SKM-1 (cell line): ENCODE results near the gene IQSEC1.

Experiments used
- DNase-seq: peaks from one replicate; lab custom pipeline; 2025; ENCODE audit not compliant: unreplicated experiment; lab: John Stamatoyannopoulos, UW

The IQSEC1 gene

DNA sequence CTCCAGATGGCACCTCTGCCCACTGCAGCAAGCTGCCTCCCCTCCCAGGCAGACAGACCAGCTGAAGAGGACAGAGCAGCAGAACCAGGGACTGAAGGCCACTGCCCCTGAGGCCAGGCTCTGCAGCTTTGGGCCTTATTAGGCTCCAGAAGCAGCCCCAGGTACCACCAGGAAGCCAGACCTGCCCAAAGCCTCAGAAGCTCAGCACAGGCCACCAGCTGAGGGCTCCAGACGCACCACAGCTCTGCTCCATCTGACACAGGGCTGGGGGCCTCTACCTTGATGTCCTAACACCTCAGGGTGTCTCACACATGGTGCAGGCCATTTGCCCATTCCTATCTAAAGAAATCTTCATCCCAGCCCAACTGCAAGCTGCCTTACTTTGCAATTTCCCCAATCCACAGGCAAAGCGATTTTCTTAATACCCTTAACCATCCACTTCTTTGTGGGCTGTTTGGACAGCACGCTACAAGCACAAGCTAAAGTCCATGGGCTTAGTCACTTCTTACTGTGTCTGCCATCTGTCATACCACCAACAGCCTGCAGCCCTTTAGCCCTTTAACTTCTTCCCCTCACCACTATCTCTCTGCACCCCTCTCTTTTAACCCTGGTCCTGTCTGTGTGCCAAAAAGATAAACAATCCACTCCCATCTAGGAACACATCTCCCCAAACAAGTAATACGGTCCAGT, 112.1 kb downstream of the IQSEC1 start:
- no peak for DNase-seq

DNA sequence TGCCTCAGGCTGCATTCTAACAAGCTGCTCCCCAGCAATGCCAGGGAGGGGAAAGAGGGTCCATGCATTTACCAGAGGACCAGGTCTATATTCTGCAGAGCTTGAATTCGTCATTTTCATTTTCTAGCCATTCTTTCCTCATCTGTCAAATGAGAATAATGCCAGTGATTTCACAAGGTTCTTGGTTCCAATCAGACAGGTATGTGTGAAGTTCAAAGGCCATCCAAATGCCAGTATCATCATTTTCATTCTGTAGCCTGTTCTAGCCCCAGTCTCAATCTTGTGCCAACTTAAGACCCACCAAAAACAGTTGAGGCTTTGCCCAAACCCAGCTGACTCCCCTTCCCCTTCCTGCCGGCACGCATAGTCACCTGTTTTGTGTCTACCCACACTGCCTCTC, 112.7 kb downstream of the IQSEC1 start:
- DNase-seq: no peak

DNA sequence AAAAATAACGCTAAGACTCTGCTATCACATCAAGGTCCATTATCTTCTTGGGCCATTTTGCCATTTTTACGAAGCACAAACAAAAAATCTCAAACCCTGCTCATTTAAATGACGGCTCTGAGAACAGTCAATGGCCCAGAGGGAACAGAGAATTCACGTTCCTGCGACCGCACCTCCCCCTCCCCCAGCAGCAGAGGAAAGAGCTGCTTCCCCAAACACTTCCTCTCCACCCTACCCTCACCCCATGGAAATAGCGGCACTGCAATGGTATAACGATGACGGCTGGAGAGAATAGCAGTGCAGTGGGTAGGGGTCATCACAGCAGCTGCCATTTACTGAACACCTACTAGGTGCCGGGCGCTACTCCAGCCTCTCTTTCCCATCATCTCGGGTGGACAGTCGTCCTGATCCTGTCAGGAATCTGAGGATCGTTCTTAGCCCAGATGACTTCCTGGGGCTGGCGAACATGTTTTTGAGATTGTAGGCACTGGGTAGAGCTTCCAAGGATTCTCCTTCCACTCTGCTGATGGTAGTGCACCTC, 113.3 kb downstream of the IQSEC1 start:
- peak; percentile 70 for DNase-seq

DNA sequence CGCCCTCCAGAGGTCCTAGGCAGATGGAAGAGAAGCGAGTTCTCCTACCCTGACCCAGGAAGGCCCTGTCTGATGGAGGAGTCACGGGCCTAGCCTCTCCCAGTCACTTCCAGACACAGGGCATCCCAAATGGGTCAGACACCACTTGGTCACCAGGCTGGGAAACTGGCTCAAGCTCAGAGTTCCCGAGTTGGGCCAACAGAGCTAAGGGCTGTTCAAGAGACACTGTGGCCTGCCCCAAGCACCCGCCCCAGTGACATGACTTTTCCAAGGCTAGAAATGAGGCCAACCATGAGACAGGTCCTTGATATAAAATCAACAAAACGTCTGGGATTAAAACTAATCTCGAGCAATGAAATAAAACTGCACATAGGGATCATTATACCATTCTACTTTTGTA, 113.8 kb downstream of the IQSEC1 start:
- no peak for DNase-seq

DNA sequence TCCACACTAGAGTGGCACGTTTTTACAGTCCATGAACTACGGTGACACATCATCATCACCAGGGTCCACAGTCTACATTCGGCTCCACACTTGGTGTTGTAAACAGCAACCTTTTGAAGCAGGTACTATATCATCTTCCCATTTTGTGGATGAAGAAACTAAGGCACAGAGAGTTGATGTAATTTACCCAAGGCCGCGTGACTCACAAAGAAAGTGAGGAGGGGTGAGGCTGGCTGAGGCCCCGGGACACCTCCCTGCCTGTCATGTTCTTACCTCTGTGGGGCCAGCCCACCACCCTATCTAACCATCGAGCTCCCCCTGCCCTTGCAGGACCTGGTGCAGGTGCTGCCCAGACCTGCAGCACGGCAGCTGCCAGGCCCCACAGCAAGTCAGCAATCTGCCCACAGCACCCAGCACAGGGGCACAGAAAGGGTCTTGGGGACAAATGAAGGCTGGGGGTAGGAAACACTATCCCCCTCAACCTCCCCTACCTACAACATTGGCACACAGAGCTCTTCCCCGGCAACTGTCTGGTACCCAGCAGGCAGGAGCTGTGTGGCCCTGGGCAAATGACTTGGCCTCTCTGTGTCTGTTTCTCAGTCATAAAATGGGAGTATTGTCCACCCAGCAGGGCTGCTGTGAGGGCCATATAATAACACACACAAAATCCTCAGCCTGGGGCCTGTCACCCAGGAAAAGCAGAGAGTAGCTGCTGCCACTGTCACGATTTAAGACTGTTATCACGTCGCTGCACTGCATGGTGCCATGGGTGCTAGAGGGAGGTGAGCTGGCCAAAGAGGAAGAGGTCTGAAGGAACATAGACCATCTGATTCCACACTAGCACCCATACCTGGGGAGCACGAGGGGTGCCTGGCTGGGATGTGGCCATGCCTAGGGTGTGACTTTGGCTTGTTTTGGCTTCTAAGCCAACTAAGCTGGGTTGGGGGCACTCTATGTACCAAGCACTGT, 115.1 kb downstream of the IQSEC1 start:
- DNase-seq: no peak

DNA sequence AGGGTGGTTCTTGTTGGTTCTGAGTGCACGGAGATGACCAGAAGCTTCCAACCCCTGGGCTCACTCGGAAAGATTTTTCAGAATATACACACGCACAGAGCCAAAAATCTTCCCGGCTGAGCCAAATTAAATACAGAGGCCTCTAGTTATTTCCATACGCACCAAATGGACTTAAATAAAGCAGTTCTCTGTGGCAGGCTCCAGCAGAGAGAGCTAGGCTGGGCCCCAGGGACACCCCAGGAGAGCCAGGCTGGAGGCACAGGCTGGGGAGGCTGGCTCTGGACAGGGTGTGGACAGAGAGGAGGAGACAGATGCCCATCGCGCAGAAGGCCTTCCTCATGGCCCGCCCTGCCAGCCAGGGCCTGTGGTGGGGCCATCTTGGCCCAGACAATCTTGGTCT, 115.9 kb downstream of the IQSEC1 start:
- no peak for DNase-seq

DNA sequence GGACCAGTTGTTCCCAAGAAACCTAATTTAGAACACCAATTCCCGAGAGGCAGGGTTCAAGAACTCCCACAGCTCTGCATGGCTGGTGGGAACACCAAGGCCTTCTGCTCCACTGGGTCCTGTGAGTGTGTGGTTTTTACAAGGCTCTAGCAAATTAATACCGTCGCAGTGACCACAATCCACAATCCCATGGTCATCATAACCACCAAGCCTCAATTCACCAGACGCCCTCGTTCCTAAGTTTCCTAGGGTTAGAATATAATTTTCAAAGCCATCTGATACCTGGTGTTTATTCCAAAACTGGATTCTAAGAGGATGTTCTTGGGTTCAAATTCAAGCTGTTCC, 116.9 kb downstream of the IQSEC1 start:
- no peak for DNase-seq

DNA sequence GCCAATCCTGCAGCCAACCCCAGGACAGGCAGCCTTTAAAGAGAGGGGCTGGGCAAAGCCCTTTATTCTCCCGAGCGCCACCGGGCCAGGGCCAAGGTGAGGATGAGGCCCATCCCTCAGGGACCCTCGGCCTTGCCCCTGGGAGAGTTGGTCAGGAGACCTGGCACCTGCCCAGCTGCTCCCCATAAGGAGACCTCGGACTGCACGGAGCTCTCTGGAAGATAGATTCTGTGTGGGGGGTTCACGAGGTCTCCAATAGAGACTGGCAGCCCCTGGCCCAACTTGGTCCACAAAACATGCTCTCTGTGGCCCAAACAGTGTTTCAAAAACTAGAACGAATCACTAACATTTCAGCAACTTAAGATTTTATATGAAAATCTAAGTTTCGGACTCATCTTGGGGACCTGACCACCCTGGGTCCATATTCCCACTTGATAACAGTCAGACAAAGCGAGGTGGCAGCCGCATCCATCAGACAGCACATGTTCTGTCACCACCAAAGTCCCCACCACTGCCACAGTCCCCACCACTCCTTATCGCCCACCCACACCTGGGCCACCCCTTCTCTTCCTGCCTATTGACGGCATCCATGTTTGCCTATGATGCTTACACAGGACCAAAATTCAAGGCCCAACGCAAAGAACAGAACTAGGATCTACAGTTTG, 117.4 kb downstream of the IQSEC1 start:
- DNase-seq: no peak

DNA sequence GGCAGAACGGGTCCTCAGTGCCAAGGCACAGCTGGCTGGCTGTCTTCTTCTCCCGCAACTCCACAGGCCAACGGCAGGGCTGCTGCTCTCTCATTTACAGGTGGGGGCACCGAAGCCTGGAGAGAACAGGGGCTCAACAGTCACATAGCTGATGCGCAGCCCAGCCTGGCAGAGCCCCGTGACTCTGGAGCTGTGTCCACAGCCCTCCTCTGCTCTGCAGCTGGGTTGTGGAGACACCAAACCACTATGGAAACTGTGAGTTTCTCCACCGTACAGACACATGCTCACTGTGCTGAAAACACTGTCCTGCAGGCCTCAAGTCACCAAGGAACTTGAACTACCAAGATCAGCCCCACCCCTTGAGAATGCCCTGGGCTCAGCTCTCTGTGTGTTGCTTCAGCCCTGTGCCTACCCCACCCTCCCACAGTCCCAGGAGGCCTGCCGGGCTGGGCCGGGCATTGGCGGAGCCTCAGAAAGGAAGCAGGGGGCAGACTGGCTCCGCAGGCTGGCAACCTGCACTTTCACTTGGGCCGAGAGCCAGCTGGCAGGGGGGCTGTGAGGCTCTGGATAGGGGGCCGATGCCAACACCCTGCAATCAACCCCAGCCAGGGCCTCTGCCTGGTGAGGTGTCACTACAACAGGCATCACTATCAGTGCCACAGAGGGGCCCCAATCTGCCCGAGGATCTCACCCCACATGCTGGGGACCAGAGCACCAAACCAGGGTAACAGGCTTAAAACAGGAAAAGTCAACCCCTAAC, 118.2 kb downstream of the IQSEC1 start:
- DNase-seq: no peak

DNA sequence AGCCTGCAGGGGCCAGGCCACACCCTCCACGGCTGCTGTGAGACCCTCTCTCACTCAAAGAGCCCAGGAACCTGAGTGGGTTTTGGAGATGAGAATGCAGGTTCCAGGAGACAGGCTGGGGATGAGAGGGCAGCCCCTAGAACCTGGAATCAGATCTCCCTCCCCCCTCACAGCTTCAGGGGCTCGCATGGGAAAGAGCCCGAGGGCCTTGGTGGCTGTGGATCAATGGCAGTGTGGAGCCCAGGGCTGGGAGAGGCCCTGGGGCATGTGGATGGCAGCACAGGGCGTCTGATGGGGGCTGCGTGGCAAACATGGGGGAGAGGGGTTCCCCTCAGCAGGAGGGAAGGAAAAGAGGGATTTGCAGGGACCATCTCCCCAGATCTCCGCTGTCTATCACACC, 119.0 kb downstream of the IQSEC1 start:
- no peak for DNase-seq

DNA sequence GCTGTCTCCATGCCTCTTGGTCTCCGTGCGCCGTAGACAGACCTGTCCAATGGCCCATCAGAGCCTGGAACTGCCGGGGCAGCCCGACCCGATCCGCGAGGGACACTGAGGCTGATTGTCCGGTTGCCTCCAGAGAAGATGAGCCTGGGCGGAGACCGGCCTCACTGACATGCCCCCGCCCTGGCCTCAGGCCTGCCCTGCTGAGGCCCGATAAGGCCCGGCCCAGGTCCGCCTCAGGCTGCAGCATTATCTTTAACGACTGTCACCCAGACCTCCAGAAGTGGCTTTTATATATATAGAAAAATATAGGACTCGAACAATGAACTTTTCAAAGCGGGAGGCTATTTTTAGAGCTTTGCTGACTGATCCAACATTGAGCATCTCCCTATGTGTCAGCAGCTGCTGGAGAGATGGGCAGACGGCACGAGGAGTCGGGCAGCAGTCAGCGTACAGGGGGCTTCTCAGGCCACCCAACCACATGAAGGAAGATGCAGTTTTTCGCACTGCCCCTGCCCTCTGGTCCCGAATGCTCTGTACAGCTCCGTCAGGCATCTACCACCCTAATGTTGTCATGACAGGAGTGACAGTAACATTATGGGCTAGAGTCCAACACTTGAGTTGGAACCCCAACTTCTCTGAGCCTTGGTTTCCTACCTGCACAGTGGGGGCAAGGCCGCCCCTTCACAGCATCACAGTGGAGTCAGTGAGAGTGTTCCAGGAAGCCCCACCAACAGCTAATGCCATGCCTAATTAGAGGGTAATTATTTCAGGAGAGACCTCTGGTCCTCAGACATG, 119.8 kb downstream of the IQSEC1 start:
- DNase-seq: no peak

DNA sequence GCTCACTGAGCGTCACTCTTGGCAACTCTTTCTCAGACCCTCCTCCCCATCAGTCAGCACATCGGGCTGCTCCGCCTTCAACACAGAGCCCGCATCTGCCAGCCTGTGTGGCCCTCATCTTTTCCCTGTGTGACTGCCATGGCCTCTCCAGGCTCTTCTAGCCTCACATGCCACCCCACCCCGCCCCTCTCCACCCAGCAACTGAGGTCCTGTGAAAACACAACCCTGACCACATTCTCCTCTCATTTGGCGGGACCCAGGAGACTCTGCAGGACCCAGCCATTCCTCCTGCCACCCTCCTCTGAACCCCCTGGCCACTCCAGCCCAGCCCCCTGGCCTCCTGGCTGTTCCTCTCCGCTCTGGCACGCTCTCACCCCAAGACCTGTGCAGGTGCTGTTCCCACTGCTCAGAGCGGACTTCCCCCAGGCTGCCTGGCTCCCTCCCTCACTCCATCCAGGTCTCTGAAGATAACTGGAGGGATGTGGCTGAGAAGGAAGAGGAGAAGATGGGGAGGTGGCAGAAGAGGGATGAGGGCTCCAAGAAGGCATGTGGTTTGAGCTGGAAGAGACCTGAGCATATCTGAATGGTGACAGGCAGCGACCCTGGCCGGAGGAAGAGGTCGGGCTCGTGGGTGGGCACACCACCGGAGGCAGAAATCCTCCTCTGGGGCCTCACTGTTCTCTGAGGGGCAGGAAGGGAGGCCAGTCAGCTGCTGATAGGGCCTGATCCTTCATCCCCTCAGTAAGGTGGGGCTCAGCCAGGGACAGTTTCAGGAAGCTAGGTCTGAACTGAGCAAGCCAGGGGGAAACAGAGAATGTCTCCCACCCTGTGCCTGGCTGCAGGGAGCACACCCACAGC, 120.7 kb downstream of the IQSEC1 start:
- DNase-seq: no peak

DNA sequence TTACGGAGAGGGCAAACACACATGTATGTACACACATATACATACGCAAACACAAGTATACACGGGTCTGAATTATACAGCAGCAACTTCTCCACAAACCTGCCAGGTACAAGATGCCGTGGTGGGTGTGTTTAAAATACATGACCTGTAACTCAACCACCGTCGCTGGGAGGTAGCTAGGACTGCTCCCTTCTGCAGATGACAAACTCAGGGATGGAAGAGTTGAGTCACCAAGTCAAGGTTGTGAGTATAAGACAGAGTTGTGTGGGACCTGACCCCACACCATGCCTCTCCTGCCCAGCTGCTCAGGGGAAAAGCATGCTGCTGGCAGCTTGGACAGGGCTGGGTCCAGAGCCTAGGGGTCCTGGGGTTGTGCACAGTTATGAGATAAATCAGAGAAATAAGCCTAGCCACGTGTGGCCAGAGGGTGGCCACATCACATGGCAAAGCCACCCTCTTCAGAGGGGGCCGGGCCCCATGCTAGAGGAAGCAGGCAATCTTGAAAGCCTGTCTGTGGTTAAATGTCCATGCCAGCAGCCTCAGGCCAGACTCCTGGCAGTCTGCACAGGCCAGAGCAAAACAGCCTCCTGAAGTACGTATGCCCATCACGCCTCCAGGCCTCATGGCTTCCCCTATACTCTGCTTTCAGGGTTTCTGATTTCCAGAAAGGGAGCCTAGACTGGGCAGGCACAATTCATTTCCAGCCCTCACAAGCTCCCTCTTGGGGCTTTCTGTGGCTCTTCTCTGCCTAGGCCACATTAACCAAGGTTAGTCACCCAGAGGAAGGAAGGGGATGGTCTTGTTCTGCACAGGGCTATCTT, 124.1 kb downstream of the IQSEC1 start:
- no peak for DNase-seq

DNA sequence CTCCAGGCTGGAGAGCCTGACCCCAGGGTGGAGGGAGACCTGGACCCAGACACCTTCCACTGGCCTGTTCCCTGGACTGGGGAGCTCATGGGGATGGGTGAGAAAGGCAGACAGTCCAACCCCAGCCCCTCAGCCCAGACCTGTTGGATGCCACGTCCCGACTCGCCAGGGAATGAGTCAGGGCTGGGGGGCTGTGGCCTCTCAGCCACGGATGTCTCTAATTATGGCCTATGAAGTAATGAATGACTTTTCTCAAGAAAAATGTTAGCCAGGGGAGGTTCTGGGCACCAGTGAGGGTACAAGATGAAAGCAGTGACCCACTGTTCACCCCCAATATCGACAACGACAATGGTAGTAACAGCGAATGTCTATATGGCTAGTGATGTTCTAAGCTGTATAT, 124.9 kb downstream of the IQSEC1 start:
- no peak for DNase-seq

DNA sequence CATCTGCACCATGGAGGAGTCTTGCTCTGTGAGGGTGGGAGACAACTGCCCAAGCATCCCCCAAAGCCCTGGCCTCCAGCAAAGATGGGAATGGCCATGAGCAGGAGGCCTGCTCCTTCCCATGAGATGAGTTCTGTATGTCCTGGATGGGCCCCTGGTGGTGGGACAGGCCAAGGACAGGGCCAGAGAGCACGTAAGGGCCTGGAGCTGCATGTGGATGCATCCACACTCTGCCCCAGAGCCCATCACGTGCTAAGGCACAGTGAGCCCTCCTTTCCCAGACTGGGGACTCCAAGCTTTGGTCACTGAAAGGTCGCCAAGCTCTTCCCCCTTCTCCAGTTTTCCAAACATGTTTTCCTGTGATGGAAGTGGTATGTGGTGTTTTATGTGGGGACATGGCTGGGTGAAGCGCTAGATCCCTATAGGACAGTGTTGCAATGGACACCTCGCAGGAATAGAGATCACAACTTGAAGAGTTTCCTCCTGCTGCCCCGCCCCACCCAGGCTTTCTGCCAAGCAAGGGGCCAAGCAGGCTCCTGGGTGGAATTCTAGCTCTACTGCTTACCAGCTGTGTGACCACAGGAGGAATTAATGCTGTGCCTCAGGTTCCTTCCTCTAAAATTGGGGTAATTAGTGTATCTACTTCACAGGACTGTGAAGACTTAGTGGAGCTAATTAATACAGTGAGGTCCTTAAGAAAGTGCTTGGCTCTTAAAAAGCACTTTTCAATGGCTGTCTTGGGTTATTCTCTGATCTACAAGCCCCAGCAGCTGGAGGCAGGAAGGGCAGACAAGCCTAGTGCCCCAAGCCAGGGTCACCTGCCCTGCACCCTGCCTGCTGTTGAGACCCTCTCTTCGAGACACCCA, 125.5 kb downstream of the IQSEC1 start:
- peak; percentile 29 for DNase-seq

DNA sequence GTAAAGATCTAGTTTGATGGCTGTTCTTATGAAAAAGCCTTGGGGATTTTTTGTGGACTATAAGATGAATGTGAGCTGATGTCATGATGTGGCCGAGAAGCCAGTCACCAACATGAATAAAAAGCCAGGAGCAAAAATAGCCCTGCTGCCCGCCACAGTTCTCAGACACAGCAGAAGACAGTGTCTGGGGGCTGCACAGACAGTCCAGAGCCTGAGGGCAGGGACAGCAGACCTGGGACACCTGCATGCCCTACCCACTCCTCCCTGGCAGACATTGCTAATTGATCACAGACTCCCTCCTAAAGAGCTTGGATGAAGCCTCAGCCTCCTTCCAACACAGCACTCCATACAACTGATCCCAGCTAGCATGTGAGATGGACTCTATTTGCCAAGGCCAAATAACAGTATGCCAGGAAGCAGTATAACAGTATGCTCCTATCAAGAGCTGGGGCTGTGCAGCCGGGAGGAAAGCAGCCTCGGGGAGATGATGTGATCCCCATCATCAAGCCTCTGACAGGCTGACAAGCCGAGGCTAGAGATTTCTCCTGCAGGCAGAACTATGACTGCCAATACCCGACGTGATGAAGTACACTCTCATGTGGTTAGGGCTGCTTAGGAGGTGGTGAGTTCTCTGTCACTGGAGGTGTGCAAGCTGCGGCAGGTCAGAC, 126.4 kb downstream of the IQSEC1 start:
- no peak for DNase-seq

DNA sequence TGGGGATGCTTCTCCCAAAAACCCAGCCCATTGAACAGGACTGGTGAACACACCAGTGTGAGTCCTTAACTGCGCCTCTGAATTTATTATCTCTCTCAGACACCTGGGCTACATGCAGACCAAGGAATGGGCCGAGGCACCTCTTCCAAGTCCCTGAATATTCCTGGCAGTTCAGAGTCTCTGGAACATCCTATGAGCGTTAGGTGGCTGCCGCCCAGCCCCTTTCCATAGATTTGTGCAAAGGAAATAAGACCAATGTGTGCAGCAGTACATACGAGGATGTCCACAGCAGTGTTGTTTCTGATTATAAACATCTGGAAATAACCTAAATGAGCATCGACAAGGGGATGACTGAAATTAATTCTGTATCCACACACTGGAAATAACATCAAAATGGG, 127.0 kb downstream of the IQSEC1 start:
- no peak for DNase-seq
